ENCODE measurements around the gene MRPL54.
A peak's percentile ranks its signal among the peaks of the same experiment; 100 is the strongest.

Gene MRPL54

DNA sequence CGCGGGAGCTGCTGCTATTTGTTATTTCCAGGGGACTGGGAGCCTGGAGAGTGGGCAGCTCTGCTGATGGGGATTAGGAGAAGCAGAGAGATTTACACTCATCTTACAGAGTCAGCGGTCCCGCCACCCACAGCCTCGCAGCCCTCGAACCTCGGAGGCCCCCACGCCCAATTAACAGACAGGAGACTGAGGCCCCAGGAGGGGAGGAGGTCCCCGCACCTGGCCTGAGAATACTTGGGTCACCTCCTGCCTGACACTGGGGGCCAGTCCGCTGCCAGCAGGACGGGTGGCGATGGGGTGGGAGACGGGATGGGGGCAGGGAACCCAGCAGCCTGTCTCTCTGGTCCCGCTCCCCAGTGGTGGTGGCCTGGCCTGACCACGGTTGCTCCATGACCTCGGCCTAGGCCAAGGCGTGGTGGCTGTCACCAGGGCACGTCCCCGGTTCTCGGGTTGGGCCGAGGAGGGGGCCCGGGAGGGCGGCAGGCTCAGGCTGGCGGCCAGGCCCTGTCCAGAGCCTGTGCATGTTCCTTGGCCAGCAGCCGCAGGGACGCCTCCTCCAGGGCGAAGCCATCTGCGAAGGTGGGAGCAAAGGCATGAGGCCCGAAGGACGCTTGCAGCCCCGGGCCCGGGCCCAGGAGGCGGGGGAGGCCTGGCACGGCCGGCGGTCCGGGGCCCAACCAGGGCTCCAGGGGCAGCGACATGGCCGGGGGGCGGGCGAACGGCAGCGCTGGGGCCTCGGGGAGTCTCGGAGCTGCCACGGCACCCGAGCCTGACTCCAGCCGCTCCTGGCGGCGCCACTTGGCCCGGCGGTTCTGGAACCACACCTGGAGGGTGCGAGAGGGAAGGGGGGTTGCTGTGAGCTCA is 7.9 kb downstream of the MRPL54 start:
- no peak for DNase-seq

DNA sequence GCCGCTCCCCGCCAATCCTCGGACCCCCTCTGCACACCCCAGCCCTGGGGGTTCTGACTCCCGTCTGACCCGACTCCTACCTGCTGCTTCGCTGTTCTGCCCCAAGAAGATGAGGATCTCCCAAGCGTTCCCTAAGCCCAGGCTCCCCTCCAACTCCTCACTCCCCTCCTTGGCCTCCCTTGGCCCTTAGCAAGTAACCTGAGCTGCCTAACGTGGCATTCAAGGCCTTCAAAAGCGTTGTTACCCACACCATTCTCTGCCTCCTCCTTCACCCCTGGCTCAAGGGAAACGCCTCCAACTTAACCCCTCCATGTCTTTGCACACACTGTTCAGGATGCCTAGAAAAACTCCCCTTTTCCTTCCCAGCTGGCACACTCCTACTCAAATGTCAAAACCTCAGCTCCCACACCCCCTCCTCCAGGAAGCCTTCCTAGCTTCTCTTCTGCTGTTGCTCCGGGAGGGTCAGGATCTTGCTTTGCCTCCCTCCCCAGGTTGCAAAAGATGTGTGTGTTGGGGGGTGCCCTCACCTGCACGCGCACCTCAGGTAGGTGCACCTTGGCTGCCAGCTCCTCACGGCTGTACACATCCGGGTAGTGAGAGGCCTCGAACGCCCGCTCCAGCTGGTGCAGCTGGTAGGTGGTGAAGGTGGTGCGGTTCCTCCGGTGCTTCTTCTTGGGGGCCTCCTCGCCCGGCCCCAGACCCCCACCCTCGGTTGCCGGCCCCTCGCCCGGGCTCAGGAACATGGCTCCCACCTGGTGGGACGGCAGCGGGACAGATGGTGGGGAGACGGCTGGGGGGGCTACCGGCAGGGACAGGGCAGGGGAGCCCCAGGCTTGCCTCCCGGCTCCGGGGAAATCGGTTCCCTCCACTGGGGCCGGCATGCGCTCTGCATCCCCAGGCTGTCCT is 8.8 kb downstream of the MRPL54 start:
- DNase-seq, result no peak

DNA sequence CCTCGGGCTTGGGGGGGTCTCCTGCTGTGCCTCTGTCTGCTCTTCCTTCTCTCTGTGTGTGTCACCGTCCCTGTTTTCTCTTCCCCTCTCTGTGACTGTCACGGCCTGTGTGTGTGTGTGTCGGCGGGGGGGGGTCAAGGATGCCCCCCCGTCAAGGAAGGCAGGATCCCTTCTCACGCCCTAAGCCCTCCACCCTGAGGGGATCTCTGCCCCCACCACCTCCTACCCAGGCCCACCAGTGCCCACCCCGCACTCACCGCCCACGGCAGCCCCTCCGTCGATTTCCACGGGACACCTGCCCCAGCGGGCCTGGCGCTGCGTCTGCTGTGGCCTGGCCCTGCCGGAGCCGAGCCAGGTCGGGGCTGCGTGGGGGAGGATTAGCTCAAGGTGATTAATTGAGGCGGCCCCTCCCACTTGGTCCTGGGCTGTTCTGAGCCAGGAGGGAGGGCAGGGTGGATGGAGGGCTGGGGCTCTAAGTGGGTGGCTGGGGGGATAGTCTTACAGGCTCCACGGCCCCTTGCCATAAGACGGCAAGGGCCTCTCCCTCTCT is 9.5 kb downstream of the MRPL54 start, which contains the start of gene RAX2:
RAX2 (minus strand) TSS at position 323 of the 550 bp plus-strand sequence. CDS start 486 bp downstream, outside the sequence.
- DNase-seq, result no peak

DNA sequence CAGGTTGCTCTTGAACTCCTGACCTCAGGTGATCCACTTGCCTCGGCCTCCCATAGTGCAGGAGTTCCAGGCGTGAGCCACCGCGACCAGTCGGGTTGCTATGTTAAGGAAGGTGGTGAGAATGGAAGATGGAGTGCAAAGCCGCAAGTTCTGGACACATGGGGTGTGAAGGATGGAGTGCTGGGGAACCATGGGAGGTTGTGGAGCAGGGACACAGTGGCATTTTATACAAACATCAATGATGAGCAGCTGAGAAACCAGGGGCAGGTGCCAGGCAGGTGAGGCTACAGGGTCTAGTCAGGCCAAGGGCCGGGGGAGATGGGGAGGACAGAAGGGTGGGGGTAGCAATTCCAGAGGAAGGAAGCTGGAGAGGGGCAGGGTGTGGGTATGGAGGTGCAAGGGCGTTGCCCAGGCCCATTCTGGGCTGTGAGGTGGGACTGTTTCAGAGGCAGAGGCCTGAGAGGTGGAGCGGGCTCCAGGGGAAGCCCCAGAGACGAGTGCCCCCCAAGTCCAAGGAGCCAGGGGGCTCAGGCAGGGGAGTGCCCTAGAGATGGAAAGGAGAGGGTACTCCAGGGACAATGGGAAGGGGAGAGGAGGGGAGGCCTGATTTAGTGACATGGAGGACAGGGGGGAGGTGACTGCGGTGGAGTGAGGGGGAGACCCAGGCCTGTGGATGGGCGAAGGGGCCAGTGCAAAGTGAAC is 11.5 kb downstream of the MRPL54 start:
- DNase-seq, result no peak

GRCh38 chr19:3774621-3775373 is 12.3 kb downstream of the MRPL54 start:
- DNase-seq, result no peak

DNA sequence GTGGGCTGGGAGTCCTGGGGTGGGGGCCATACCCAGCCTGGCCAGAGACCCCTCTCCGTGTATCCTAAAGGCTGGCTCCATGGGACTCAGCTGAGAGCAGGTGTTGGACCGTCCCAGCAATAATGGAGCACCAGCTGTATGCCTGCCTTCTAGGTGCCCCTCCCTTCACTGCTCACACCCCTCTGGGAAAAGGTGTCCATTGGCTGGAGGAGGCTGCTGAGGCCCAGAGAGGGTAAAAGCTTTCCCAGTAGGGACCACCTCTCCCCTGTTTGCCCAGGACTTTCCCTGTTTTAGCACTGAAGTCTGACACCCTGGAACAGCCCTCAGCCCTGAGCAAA is 12.9 kb downstream of the MRPL54 start:
- DNase-seq, result no peak

- DNase-seq, result no peak
Measured at GRCh38 chr19:3775831-3776230, 13.3 kb downstream of the MRPL54 start.

GRCh38 chr19:3776479-3777040 is 14.1 kb downstream of the MRPL54 start:
- DNase-seq, result no peak

DNA sequence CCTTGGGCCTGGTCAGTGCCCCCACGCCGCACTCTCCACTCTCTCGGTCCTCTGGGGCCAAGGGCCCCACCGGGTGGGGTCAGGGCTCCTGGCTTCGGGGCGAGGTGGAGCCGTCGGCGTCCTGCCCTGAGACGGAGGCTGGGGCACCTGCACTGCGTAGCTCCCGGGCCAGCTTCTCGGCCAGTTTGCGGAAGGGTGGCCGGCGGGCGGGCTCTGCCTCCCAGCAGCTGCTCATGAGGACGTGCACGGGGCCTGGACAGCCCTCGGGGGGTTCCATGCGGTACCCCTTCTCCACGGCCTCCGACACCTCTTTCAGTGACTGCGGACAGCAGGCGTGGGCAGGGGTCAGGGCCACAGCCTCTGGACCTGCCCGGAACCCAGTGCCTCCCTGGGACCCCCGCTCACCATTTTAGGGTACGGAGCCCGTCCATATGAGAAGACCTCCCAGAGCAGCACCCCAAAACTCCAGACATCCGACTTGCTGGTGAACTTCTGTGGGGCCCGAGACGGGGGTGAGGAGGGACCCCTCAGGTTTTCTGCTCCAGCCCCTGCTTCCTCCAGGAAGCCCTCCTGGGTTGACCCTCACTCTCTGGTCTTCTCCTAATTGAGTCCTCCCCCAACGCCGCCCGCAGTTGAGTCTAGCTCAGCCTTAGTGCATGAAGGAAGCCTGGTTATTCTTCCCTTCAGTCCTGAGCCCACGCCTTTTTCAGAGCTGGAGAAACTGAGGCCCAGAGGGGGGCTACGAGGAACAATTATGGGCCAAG is 15.8 kb downstream of the MRPL54 start:
- DNase-seq, result no peak

DNA sequence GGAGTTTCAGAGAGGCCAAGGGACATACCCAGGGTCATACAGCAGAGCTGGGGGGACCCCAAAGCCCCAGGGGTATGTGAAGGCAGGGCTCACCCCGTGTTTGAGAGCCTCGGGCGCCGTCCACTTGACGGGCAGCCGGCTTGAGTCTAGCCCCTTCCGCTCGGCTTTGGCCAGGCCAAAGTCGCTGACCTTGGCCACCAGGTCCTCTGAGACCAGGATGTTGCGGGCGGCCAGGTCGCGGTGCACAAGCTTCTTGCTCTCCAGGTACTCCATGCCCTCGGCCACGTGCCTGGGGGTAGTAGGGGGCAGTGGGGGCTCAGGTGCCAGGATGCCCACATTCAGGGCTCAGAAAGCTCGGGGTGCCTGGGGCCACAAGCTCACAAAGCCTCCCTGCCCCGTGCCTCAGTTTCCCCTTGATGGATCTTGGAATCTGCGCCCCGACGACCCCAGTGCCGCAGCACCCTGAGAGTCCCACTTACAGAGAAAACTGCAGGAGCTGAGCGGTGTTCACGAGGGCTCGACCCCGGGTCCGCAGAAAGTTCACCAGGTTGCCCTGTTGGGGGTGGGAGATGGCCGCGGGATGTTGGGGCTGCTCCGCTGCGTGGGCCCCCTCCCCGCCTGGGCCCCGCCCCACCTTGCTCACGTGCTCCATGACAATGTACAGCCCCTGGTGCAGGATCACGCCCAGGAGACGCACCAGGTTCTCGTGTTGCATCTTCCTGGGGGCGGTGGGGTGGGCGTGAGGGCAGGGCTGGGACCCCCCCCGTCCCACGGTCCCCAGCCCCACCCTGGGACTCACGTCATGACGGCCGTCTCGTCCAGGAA is 16.6 kb downstream of the MRPL54 start:
- DNase-seq, result no peak

DNA sequence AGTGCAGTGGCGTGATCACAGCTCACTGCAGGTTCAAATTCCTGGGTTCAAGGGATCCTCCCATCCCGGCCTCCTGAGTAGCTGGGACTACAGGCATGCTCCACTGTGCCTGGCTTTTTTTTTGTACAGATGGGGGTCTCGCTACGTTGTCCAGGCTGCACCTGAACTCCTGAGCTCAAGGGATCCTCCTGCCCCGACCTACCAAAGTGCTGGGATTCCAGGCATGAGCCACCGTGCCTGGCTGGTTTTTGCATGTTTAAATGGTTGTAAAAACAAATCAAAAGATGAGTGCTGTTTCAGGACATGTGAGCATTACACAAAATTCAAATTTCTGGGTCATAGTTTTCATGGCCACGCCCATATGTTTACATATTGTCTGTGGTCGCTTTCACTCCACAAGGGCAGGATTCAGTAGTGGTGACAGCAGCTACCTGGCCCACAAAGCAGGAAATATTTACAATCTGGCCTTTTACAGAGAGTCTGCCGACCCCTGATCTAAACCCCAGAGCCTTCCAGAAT is 18.4 kb downstream of the MRPL54 start:
- no peak for DNase-seq

- no peak for DNase-seq
Measured at GRCh38 chr19:3781603-3782002, 19.1 kb downstream of the MRPL54 start.

DNA sequence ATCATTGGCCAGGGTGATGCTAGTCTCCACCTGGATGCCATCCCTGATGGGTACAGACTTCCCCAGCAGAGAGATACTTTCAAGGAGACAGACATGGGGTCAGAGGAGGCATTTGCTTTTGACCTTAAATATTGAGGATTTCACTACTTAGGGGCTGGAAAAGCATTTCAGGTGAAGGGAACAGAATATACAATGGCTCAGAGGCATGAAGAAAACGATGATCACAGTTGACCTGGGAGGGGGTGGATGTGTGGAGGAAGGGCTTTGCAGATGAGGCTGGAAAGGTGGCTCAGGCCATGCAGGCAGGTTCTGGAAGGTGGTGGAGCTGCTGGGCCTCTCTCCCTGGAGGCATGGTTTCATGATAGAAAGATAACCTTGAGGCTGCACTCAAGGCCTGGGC is 19.8 kb downstream of the MRPL54 start:
- no peak for DNase-seq

DNA sequence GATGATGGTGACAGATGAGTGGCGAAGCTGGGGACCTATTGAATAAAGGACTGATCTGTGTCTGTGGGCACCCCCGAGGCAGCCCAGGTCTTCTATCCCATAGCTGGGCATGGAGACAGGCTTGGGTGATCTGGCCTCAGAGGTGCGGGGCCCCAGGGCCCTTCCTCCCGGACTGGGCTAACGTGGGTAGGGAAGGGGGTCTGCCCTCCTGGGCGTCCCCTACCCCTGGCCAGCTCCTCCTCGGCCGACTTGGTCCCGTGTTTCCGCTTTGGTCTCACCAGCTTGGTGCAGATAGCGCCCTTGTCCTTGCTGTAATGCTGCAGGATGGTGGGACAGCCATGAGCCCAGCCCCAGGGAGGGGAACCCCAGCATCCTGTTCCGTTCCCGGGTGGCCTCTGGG is 20.4 kb downstream of the MRPL54 start:
- no peak for DNase-seq

DNA sequence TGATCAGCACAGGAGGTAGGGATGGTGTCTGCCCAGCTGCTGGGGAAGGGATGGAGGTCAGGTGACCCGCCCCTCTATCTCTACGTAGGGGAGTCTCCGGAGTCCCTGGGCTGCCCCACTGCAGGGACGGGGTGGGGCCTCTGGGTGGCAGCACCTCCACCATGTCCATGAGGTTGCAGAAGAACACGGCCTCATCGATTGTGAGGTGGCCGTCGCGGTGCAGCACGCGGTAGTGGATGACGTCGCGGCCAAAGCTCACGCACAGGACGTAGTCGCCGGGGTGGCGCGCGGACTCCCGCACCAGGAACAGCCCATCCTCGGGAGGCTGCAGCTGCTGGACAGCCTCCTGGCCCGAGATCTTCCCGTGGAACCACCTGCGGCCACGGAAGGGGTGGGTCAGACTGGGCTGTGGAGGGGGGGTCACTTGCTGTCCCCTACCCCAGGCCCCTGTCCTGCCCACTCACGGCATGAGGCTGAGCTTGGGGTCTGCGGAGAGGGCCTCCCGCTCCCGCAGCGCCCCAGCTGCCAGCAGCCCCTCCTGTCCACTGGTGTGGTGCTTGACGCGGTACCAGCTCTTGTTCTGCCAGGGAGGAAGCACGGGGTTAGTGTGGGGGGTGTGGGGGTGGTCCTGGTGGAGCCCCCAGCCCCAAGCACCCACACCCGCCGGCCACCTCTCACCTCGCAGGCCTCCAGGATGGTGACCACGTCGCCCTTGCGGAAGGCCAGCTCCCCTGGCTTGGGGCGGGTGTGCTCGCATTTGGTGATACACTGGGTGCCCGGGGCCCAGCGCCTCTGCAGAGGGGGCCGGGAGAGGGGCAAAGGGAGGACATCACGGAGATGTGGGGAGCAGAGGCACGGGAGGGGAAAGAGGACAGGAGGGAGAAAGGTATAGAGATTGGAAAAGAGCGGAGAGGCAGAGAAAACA is 21.4 kb downstream of the MRPL54 start:
- DNase-seq, result peak; percentile 0

DNA sequence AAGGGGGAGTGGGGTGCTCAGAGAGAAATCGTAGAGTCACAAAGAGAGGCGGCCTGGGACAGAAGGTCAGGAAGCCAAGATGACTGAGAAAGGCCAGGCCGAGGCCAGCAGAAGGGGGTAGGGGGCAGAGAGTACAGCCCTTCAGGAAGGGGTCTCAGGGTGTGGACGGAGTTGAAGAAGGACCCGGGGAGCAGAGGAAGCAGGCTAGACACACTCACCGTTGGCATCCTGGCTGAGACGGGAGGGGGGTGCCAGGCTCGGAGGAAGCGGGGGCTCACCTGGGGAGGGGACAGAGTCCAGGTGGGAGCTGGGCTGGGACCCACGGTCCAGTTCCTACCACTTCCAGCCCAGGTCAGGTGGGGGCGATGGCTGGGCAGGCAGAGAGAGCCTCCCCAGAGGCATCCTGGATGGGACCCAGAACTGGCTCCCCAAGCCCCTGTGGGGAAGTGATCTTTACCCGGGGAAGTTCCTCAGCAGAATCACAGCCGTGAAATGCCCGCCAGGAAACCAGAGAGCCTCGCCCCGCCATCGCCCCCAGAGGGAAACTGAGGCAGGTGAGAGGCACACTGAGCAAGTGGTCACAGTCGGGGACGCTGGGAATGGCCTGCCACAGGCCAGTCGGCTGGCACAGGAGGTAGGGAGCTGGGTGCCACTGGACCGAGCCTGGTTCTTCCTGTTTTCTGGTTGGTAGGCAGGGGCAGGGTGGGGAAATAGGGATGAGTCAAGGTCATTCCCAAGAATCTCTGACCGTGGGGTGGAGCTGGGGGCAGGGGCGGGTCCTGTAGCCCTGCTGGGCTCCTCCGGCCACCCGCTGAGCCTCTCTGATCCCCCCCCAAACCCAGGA is 22.3 kb downstream of the MRPL54 start:
- DNase-seq, result no peak

DNA sequence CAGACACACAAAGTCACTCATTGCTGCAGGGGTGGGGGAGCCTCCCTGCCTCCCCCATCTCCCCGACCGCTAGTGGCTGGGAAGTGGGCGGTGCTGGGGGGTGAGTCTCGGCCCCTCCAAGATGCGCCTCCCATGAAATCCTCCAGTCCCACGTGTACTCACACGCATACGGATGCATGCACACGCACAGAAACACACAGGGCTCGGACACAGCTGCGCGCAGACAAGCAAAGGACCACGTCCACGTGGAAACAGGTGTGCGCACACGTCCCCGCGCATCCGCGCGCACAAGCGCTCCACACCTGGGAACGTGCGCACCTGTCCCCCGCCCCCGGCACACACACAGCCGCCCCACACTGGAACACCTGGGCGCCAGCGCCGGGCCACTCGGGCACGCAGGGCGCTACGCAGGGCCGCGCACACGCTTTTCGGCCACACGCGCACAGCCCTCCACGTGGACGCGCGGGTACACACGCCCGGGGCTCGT is 23.0 kb downstream of the MRPL54 start:
- DNase-seq, result peak; percentile 2

All from OCI-M1 (cell line).